NCI-H128 (cell line): ENCODE measurements around the gene SNRPB2.
A peak's percentile ranks its signal among the peaks of the same experiment; 100 is the strongest.

Source experiments
- DNase-seq: peaks from one replicate; lab custom pipeline; 2025; ENCODE audit not compliant: unreplicated experiment; lab: John Stamatoyannopoulos, UW

SNRPB2 gene

DNA sequence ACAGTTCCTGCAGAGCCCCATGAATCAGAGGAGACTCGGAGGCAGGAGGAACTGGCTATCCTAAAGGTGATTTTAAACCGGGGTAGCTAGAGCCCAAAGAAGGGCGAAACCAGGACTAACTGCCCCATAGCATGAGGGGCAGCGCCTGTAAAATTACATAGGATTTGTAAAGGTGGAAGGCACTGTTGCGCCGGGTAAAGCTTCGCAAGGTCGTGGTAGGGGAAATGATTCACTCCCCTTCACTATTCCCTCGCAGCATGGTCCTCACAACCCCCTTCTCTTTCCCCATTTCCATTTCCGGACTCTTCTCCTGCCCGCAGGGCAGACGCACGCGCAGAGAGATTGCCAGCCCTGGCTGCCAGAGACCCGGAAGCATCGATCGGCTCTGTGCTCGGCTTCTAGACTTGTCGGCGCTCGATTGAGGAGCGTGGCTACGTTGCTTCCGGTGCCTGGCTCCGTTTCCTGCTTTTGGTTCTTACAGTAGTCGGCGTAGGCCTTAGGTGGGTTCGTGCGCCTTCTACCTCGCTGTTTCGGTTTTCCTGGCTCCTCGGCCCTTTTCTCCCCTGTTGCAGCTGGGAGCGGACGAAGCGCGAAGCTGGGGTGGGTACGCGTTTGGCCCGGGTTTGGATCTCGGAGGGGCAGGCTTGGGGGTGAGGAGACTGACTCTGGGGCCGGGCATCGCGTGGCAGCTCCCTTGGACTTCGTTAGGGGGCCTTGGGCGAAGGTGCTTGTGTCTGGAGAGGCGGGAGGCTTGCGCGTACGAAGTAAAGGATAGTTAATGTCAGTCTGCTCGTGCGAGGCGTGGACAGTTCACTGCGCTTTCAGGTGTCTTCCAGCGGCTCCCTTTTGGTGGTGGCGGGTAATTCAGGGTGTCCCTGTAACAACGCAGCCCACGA lies at the start of gene SNRPB2:
SNRPB2 (plus strand) TSS at position 462 of the 896 bp plus-strand sequence. CDS start 1,677 bp downstream, outside the sequence.
- peak; percentile 86 for DNase-seq

GRCh38 chr20:16684416-16684815 lies 45.4 kb upstream of the SNRPB2 start:
- no peak for DNase-seq

DNA sequence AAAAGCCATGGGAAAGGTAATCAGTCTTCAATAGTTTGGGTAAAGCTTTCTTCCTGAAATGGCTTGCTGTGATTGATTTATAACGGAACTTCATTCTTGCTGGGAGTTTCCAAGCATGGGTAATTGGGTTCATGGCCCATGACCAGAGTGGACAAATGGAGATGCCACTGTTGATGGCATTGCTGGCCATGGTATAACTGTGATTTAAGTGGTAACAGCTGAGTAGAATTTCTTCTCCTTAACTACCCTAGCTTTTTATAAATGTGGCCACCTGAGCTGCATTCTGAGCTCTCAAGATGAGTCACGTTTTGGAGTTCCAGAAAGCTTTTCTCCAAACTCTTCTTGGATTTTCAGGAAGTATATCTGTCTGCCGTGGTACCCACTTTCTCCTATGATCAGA lies 39.9 kb upstream of the SNRPB2 start:
- no peak for DNase-seq

DNA sequence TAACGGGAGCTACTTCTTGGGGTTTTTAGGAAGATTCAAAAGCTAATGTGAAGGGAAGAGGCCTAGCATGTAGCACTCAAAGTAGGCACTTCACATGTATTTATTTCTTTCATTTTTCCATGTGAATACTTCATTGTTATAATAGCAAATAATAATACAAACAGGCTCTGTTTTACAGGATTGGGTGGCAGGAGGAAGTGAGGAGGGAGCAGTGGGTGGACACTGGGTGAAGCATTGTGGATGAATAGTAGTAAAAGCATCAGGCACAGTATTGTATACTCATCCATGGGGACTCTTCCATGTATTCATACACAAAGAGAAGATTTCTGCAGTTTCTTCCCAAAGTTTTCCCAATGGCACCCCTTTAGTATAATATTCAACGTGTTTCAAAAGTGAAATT lies 38.4 kb upstream of the SNRPB2 start:
- DNase-seq, result no peak

- no peak for DNase-seq
Observed at GRCh38 chr20:16692009-16692408, 37.8 kb upstream of the SNRPB2 start.

- no peak for DNase-seq
Observed at GRCh38 chr20:16692442-16692841, 37.4 kb upstream of the SNRPB2 start.

- DNase-seq, result no peak
Observed at GRCh38 chr20:16693278-16693677, 36.5 kb upstream of the SNRPB2 start.

- DNase-seq, result no peak
Observed at GRCh38 chr20:16694161-16694560, 35.7 kb upstream of the SNRPB2 start.

DNA sequence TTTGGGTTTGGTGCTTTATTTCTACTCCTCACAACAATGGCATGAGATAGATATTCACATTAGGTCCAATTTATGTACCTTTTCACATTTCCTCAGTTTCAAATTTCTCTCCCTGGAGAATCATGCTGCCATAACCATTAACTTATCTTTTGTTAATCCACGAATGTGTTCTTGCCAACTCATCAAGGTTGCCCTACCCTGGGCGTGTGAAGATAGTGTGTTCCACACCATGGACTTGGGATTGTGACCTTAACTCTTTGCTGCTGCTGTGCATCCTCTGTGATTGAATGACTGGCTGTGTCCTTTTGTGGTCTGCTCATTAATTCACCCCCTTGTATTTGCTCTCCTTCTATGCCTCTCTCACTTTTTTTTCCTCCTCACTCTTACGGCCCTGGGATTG lies 34.2 kb upstream of the SNRPB2 start:
- no peak for DNase-seq

DNA sequence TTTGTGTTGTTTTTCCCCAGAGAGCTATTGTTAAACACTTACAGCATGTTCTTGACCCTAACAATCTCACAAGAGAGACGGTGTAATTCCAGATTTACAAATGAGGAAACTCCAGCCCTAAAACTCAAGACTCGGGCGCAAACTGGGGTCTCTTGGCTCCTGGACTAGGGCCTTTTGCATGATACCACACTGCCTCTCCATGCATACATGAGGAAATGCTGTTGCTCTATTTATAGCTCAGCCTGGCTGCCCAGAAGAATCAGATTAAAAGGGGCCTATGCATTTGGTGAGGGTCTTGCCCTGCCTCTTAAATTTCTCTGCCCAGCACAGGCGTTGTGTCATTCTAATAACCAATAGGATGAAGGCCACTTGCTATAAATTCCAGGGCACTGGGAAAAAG lies 30.5 kb upstream of the SNRPB2 start:
- no peak for DNase-seq

DNA sequence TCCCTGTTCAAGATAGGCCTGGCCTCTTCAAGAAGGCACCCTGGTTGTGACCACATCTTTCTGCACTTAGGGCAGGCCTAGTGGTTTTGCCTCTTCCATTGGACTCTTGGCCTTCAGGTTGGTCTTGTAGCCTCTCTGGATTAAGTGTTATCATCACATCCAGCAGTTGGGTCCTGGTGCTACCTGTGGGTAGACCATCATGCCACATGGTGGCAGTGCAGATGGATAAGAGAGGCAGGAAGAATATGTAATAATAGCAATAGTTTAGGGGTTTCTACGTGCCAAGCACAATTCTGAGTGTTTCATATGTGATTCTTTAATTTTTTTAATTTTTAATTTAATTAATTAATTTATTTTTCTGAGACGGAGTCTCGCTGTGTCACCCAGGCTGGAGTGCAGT lies 28.5 kb upstream of the SNRPB2 start:
- no peak for DNase-seq

DNA sequence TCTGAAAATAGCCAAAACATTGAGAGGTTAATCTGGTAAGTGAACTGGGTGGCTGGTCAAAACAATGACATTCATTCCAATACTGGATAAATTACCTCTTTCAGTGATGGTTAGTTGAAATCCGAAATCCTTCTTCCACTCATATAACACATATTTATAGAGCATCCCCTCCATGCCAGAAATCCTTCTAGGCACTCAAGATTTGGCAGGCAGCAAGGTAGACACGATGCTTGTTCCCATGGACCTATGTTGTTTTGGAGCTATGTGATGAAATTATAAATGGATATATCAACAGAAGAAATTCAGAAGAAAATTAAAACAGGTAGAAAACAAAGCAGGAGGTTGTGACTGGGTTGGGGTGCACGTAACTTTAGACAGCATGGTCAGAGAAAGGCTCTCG lies 26.3 kb upstream of the SNRPB2 start:
- DNase-seq, result no peak

- DNase-seq, result no peak
Observed at GRCh38 chr20:16707674-16708073, 22.2 kb upstream of the SNRPB2 start.

DNA sequence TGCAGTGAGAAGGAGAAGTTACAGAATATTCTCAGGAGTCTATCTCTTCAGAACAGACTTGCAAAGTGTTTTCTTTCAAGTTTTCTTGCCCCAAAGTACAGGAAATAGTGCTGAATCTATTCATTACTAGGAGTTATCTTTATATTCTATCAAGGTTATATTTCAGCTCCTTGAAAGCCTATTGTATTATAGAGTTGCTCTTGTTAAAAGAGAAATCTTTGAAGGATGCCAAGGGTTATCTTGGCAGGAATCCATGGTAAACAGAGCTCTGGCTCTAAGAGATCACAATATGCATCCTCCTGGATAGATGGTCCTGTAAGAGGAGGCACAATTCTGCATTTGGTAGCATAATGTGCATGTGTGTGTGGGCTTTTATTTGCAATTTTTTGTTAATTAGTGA lies 21.2 kb upstream of the SNRPB2 start:
- DNase-seq, result no peak

- DNase-seq, result no peak
Observed at GRCh38 chr20:16709017-16709416, 20.8 kb upstream of the SNRPB2 start.

DNA sequence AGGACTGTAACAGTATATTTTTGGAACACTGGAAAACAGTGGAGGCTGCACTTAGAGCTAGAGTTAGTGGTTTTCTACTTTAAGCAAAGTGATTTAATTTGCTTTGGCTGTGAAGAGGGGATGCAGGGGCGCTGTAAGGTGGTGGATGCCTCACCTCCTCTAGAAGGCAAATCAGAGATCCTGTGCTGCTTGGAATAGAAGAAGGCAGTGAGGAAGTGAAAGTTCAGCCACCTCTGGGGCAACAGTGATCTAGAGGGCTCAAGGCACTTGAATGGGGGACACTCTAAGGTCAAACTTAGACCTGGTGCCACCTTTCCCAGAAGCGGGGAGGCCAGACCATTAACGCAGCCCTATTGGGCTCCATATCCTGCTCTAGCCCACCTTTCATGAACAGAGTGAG lies 19.0 kb upstream of the SNRPB2 start:
- DNase-seq, result no peak

DNA sequence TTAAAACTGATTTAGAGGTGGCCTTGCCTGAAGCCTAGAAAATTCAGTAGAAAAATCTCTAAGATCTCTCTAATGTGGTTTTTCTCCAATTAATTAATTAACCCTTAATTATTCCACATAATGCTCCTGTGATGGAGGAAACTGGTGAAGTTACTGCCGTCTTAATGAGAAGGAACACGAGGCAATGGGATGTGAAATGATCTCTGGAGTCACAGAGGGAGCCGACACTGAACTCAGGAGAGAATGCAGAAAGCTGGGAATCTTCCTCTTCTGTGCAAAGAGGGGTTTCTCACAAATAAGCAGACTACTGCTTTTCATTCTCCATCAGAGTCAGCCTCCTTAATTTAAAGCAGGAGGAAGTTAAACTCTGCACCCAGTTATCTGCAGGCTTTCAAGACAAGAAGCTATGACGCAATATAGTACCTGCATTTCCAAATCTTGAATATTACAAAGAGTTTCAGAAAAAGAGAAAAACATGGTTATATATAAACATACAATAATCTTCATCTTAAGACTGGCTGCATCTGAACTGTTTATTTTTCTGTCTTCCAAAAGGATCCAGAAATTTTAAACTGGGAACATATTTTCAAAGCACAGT lies 18.1 kb upstream of the SNRPB2 start:
- DNase-seq, result no peak

GRCh38 chr20:16712511-16712947 lies 17.3 kb upstream of the SNRPB2 start:
- DNase-seq, result no peak

- no peak for DNase-seq
Observed at GRCh38 chr20:16713066-16713465, 16.8 kb upstream of the SNRPB2 start.

- DNase-seq, result no peak
Observed at GRCh38 chr20:16714242-16714641, 15.6 kb upstream of the SNRPB2 start.

DNA sequence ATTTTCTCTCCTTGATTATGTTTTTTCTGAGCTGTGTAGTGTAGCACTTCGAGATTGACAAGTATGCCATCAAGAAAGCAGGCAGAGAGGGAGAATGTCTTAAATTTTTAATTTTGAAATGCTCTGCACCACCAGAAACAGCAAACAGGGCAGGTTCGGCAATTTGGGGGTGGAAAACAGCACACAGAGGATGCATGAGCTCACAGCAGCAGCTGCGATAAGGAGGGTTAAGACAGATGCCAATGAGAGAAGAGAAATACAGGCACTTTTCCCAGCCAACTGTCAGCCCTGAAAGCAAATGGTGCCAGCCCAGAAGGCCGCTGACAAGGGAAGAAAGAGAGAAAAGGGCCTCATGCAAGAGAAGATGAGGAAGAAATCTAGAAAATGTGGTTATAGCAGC lies 15.1 kb upstream of the SNRPB2 start:
- DNase-seq, result no peak

DNA sequence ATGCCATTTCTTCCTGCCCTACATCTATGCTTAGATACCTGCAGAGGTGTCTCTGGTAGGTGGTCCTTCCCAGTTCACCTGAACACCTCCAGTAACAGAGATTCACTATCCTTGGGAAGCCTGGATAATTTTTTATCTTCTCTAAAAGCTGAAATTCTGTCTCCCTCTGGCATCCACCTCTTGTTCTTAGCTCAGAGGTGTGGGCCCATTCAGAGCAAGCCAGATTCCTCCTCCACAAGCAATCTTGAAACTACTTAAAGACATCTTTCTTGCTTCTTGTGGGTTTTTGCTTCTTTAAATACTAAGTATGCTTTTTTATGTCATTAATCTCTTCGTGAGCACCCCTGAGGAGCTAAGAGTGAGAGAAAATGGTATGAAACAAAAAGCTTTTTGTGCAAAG lies 10.4 kb upstream of the SNRPB2 start:
- no peak for DNase-seq

DNA sequence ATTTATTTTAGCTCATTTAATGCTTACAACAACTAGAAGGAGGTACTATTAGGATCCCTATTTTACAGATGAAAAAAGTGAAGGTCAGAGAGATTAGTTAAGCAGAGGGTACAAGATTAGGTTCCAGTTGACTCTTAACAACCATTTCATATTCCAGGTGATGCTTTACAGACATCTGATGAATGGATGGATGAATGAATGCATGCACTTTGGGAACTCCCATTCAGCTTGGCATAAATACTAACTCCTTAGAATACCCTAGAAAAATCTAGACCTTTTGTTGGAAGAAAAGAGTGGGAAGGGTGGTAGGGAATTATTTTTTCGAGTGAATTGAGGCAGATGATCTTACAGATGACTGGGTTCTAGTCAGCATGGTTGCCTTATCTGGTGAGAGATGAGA lies 746 bp upstream of the SNRPB2 start:
- no peak for DNase-seq
